Heart left ventricle (tissue), 16 donors: ENCODE measurements around the gene ARID3B. TPM values are rescaled to one million over a fixed set of nuclear protein-coding genes. Genes with fewer than 3 reads are reported as not detected.

Experiments
- ATAC-seq, 4 donors: fragments of 200-7000 bp; cut with Tn5 transposase; one replicate each; pipeline ENCODE4 v1.9.1; 2020 to 2022; ENCODE audit warnings: moderate library complexity in 4 of 4, mild to moderate bottlenecking in 3 of 4, moderate number of reproducible peaks in 1 of 4
- DNase-seq, 5 donors: peaks; one replicate each; pipeline ENCODE4 v3.0.0-alpha.2; 2020
- H3K27ac ChIP-seq, 12 donors: fragments of 200-600 bp; sonication (generic) in 4 of 12; one replicate each; pipeline versions ENCODE4 v1.5.0 to v1.8.0; 2016 to 2022; ENCODE audit warnings: mild to moderate bottlenecking in 2 of 12
- H3K27me3 ChIP-seq, 9 donors: fragments of 200-600 bp; sonication (generic) in 2 of 9; one replicate each; pipeline versions ENCODE4 v1.5.1 to v1.8.0; 2016 to 2022; ENCODE audit warnings: mild to moderate bottlenecking in 3 of 9
- H3K36me3 ChIP-seq, 9 donors: fragments of 200-600 bp; sonication (generic) in 2 of 9; one replicate each; pipeline versions ENCODE4 v1.5.0 to v1.8.0; 2018 to 2022; ENCODE audit warnings: mild to moderate bottlenecking in 2 of 9
- H3K4me1 ChIP-seq, 12 donors: fragments of 200-600 bp; sonication (generic) in 4 of 12; one replicate each; pipeline versions ENCODE4 v1.5.0 to v1.8.0; 2016 to 2022; ENCODE audit warnings: mild to moderate bottlenecking in 3 of 12
- H3K4me3 ChIP-seq, 12 donors: fragments of 200-600 bp; sonication (generic) in 4 of 12; one replicate each; pipeline versions ENCODE4 v1.5.0 to v1.8.0; 2017 to 2022; ENCODE audit warnings: mild to moderate bottlenecking in 9 of 12, moderate library complexity in 4 of 12
- H3K9me3 ChIP-seq, 12 donors: fragments of 200-600 bp; sonication (generic) in 4 of 12; one replicate each; pipeline versions ENCODE4 v1.5.0 to v1.8.0; 2016 to 2022; ENCODE audit warnings: mild to moderate bottlenecking in 1 of 12
- POLR2A ChIP-seq, 2 donors: fragments of 450-650 bp; IDR thresholded peaks; one replicate each; pipeline ENCODE4 v1.6.1; 2017; ENCODE audit warnings: antibody characterized with exemption in 2 of 2, mild to moderate bottlenecking in 2 of 2, moderate library complexity in 2 of 2
- WGBS, 4 donors: extraction: QIAGEN DNeasy Blood & Tissue Kit in 2 of 4; methylation state at CpG; one replicate each; pipeline versions ENCODE4 v1.1.5 to v1.1.7; 2013 to 2018; 5-methylcytosine and 5-hydroxymethylcytosine counted together
- intact Hi-C, 10 donors: fragments of 100-400 bp; cut with DNase I; formaldehyde crosslinking; loops; one replicate each; pipeline versions ENCODE4 v1.11.1 to v1.14.2; 2022
- polyA plus RNA-seq, 2 donors: library from polyadenylated mRNA; stranded (reverse); fragments of 200-250 nt; gene quantifications; one replicate each; pipeline ENCODE4 v1.2.3, GENCODE V29; 2013
- total RNA-seq, 9 donors: library from RNA; depleted of rRNA in 2 of 9; stranded (reverse); fragments of >200 nt in 2 of 9; fragmentation: NEBNext Ultra II Directional in 3 of 9; extraction: Animal tissue kit (Norgen Biotek cat#: 25700) in 3 of 9; gene quantifications; one replicate each; pipeline versions ENCODE4 v1.1.0 to v1.2.4, GENCODE V29; 2016 to 2023
- TF ChIP-seq, protein P1 (sequence below), 12 donors: fragments of 200-600 bp; sonication (generic) in 4 of 12; IDR thresholded peaks; one replicate each; pipeline versions ENCODE4 v1.5.0 to v1.8.0; 2018 to 2022; ENCODE audit warnings: antibody characterized with exemption in 12 of 12, mild to moderate bottlenecking in 5 of 12
- donor health status: ischemic (EF 13 %, LVEDD 7.1; RV severe dilation, severe dysfunction).
- donor health status: healthy with polysubstance abuse.
- donor health status: DM: no; HTN: yes; CAD: no.
- donor health status: DM: no; HTN: no; CAD: no.
- donor health status: ischemic (EF 25% LVEDD 6.9; RV normal size, moderate dysfunction).
- donor health status: ischemic (EF 25% LVEDD 5.7; RV mildly dilated, moderate dysfunction).
- donor health status: healthy.
- donor health status: DM: yes; HTN: yes; CAD: no.
- donor health status: ischemic (EF 35%, LVEDD 5.7; RV mildly dilated, moderate dysfunction).
- donor health status: nonischemic (EF 11% LVEDD 7.7; RV severe dilation, severe dysfunction).
- donor health status: DM: yes; HTN: yes; CAD: no.
- donor health status: PGD.
- donor health status: ischemic (EF 29% LVEDD 5.4; RV normal size, mild dysfunction).
- donor health status: nonischemic (EF 23%, LVEDD 6.1; RV moderate dilation, normal function).

The ARID3B gene
- total and polyA plus RNA-seq, 11 donors = 1.3 to 4.3 (median 2.1) TPM

DNA sequence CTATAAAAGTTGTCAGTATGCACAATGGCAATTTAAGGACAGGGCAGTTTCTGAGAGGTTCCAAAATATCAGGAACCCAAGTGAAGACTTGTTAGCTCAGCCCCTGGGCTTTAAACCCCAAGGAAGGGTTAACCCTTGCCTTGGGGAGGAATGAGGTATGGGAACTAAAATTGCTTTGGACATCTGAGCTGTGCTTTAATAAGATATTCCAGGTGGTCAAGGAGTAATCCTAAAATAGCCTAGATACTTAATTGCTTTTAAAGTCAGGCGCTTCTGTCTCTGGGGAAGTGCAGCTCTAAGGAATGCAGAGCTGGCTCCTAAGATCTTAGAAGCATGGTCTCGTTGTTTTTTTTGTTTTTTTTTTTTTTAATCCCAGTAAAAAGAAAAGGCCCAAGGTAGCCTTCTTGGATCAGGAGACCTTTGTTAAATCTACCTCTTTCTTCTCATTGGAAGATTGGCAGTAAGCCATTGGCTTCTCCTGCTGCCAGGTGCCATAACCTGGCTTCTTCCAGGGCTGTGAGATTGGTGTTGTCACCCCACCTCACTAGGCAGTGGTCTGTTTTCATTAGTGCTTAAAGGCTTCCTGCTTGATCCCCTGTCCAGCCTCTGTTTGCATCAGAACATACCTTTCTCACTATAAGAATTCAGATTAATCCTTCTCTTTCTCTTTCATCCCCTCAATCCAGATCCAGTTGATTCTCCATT lies 24.5 kb downstream of the ARID3B start:
- Histone ChIP-seq H3K4me1 (peaks cover 0 to 14% (median 6%) of the 10 kb centered on the region in 12 donors), H3K27ac (no peak overlapping the region), H3K27me3 (no peaks in the 10 kb centered on the region), H3K9me3 (no peaks in the 10 kb centered on the region), H3K4me3 (no peak overlapping the region), H3K36me3 (peaks cover 0 to 12% (median 0%) of the 10 kb centered on the region in 9 donors)
- no peak for ATAC-seq
- TF ChIP-seq, protein P1, sequence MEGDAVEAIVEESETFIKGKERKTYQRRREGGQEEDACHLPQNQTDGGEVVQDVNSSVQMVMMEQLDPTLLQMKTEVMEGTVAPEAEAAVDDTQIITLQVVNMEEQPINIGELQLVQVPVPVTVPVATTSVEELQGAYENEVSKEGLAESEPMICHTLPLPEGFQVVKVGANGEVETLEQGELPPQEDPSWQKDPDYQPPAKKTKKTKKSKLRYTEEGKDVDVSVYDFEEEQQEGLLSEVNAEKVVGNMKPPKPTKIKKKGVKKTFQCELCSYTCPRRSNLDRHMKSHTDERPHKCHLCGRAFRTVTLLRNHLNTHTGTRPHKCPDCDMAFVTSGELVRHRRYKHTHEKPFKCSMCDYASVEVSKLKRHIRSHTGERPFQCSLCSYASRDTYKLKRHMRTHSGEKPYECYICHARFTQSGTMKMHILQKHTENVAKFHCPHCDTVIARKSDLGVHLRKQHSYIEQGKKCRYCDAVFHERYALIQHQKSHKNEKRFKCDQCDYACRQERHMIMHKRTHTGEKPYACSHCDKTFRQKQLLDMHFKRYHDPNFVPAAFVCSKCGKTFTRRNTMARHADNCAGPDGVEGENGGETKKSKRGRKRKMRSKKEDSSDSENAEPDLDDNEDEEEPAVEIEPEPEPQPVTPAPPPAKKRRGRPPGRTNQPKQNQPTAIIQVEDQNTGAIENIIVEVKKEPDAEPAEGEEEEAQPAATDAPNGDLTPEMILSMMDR (IDR thresholded peaks at IDR 0.05) = no peak
- no peak for TF ChIP-seq POLR2A (IDR thresholded peaks at IDR 0.05)
- intact Hi-C loops = no loop called here
- DNase-seq = no peak
- 45 to 73% (median 60%) methylated on average over 2 of the region's 2 CpGs for WGBS, 4 donors

DNA sequence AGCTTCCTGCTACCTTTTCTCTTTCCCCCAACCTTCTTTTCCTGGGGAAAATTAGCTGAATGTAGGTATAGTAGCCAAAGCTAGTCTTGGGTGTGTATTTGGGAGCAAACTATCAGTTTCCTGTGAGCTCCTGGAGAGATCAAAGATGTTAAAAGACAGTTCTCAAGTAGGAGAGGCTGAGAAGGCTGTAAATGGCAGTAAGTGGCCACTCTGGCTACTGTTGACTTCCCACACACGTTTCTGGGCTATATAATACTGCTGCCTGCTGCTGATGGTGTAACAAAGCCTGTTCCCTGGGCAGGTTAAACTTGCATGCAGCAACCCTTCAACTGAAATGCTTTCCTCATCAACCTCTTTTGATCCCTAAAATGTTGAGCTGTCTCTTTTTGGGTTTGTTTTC lies 27.6 kb downstream of the ARID3B start:
- no peaks in the 10 kb centered on the region for H3K27me3 ChIP-seq
- H3K27ac ChIP-seq = no peak overlapping the region
- TF ChIP-seq, protein P1 (IDR thresholded peaks at IDR 0.05) = no peak
- TF ChIP-seq POLR2A (IDR thresholded peaks at IDR 0.05) = no peak
- intact Hi-C loops = no loop called here
- H3K4me1 ChIP-seq = peaks cover 0 to 22% (median 9%) of the 10 kb centered on the region in 12 donors
- WGBS, 4 donors = 76 to 95% (median 83%) methylated on average over 1 of the region's 1 CpG
- no peak for DNase-seq
- H3K36me3 ChIP-seq = peaks cover 0 to 23% (median 7%) of the 10 kb centered on the region in 9 donors
- H3K4me3 ChIP-seq = no peak overlapping the region
- no peaks in the 10 kb centered on the region for H3K9me3 ChIP-seq
- no peak for ATAC-seq

DNA sequence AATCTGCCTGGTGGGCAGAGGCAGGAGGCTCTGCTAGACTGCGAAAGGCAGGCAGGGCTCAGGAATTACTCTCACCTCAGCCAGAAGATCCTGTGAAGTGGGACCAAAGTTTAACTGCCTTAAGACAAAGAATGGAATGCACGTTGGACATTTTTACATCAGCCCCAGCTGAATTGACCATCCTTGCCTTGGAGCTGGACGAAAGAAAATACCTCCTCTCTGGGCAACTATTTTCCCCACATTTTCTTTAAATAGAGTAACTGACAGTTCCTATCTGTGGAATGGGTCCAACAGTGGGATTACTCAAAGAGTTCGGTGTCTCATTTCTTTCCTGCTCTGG lies 28.7 kb downstream of the ARID3B start:
- intact Hi-C loops = no loop called here
- no peak for TF ChIP-seq POLR2A (IDR thresholded peaks at IDR 0.05)
- TF ChIP-seq, protein P1 (IDR thresholded peaks at IDR 0.05) = no peak
- DNase-seq (no peak), ATAC-seq (no peak)
- Histone ChIP-seq H3K27me3 (no peaks in the 10 kb centered on the region), H3K4me3 (no peak overlapping the region), H3K9me3 (no peaks in the 10 kb centered on the region), H3K4me1 (peaks cover 0 to 22% (median 9%) of the 10 kb centered on the region in 12 donors), H3K27ac (peak overlapping the region in 3 of 12 donors; percentile 32 to 54 (median 50)), H3K36me3 (peaks cover 0 to 29% (median 17%) of the 10 kb centered on the region in 9 donors)
- 81 to 90% (median 88%) methylated on average over 4 of the region's 4 CpGs for WGBS, 4 donors

DNA sequence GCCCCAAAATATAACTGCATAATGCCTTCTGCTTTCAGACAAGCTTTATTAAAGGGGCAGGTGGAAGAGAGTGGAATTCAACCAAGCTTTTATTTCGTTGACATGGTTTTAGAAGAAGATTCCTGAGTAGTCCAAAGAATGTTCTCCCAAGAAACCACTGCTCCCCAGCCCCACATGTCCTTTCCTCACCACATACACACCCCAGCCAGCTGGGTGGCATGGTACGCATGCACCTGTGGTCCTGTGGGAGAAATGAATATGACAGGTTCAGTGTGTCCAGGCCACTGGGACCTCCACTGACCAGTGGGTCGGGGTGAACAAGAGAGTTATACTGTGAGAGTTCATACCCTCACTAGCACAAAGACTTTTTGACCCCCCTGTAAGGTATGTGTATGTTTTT lies 30.2 kb downstream of the ARID3B start:
- intact Hi-C loops = no loop called here
- TF ChIP-seq, protein P1 (IDR thresholded peaks at IDR 0.05) = no peak
- no peak for TF ChIP-seq POLR2A (IDR thresholded peaks at IDR 0.05)
- H3K9me3 ChIP-seq = no peaks in the 10 kb centered on the region
- DNase-seq (no peak), ATAC-seq (no peak)
- H3K27ac ChIP-seq = no peak overlapping the region
- H3K4me3 ChIP-seq = no peak overlapping the region
- 81 to 92% (median 92%) methylated on average over 3 of the region's 3 CpGs for whole genome bisulfite sequencing, 4 donors
- peaks cover 0 to 22% (median 9%) of the 10 kb centered on the region in 12 donors for H3K4me1 ChIP-seq
- H3K36me3 ChIP-seq = peaks cover 0 to 44% (median 25%) of the 10 kb centered on the region in 9 donors
- H3K27me3 ChIP-seq = no peaks in the 10 kb centered on the region
